ENCODE results near the gene GREB1L.
"Not testable (repeated sequence)": the region's sequence is repeated elsewhere in the genome, so short reads cannot be mapped to it uniquely, and the experiment has no call there.

Gene GREB1L

DNA sequence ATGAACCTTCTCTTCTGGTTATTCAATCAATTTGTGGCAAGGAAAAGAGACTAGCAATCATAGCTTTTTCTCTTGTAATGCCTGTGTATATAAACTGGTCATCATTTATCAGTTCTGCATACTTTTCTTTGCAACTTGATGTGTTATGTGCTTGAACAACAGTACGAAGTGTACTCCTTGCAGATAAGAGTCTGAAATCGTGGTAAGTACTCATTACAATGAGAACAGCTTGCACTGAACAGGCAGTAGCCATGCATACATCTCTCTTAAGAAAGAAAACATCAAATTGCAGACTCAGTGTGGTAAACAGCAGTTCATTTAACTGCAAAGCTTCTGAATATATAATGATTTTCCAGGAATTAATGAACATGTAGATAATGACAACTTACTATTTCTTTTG is 64.3 kb downstream of the GREB1L start:
- no peak for DNase-seq (ENCODE audit: low read depth in 2 of 2)

DNA sequence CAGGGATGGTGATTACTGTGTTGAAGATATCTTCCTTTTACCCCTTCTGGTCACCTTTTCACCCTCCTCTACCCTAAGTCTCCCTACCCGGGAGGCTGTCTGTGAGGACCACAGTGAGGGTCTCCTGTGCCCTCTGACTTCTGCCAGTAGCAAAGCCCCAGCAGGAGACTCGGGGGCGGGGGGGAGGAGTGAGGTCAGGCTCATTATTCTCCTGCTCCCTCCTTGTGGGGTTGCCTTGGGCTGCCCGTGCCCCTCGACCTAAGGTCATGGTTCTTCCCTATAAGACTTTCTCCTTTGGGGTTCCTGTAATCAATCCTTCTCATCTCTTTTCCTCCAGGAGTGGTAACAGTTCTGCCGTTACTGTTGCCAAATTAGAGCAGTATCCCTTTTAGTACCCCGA is 65.5 kb downstream of the GREB1L start:
- DNase-seq (ENCODE audit: low read depth in 2 of 2) = no peak

DNA sequence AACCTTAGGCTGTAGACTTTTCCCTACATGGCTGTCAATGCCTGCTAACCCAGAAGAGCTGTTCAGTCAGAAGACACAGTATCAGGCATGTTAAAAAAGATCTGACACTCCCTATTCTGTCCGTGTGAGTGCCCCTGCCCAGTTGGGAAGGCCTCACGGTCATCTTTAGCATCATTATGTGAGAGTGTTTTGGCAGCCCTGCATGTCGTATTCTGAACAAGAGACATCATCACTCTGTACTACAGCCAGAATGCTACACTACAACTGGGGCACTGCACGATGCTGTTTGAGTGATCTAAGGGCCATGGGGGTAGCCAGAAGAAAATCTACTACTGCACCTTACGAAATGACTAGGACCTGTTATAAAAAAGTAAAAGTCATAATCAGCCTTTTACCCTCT is 67.2 kb downstream of the GREB1L start:
- no peak for DNase-seq (ENCODE audit: low read depth in 2 of 2)

DNA sequence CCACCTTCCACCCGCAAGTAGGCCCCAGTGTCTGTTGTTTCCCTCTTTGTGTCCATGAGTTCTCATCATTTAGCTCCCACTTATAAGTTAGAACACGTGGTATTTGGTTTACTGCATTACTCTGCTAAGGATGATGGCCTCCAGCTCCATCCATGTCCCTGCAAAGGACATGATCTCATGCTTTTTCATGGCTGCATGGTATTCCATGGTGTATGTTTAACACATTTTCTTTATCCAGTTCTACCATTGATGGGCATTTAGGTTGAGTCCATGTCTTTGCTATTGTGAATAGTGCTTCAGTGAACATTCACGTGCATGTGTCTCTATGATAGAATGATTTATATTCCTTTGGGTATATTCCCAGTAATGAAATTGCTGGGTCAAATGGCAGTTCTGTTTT is 69.9 kb downstream of the GREB1L start:
- DNase-seq (ENCODE audit: low read depth in 2 of 2) = not testable (repeated sequence)

DNA sequence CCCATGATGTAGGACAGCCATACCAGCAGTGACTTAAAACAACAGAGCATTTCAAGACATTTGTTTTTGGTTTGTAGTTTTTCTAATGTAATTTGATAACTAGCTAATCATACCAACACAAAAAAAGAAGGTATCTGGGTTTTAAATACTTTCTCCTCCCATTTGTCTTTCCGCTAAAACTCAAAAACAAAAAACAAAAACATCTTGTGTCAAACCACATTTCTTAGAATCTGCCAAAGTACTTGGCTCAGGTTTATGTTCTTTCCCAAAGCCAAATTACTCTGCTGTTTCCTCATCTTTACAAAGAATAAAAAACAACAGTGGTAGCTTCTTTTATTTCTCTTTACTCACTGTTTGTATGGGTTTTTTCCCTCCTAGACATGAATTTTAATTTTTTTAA is 71.5 kb downstream of the GREB1L start:
- no peak for DNase-seq (ENCODE audit: low read depth in 2 of 2)

DNA sequence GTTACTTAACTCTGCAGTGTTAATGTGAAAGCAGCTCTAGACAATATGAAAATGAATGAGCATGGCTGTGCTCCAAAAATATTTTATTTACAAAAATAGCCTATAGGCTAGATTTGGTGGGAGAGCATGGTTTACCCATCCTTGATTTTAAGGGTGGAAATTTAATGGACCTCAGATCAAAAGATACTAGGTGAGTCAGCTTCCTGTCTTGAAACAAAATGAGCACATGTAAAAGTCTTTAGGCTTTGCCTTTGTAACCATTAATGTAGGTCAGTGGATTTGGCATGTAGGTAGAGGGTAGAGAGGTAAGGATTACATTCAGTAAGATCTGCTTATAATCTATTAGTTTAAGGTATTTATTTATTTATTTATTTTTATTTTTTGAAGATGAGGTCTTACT is 72.7 kb downstream of the GREB1L start:
- no peak for DNase-seq (ENCODE audit: low read depth in 2 of 2)

DNA sequence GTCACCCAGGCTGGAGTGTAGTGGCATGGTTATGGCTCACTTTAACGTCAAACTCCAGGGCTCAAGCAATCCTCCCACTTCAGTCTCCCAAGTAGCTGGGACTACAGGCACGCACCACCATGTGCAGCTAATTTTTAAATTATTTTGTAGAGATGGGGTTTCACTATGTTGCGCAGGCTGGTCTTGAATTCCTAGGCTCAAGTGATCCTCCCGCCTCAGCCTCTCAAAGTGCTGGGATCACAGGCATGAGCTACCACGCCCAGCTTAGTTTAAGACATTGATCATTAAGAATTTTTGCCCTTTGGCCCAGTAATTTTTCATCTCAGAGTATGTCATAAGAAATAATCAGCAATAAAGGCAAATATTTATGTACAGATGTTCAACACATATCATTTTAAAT is 73.1 kb downstream of the GREB1L start:
- DNase-seq (ENCODE audit: low read depth in 2 of 2) = not testable (repeated sequence)

DNA sequence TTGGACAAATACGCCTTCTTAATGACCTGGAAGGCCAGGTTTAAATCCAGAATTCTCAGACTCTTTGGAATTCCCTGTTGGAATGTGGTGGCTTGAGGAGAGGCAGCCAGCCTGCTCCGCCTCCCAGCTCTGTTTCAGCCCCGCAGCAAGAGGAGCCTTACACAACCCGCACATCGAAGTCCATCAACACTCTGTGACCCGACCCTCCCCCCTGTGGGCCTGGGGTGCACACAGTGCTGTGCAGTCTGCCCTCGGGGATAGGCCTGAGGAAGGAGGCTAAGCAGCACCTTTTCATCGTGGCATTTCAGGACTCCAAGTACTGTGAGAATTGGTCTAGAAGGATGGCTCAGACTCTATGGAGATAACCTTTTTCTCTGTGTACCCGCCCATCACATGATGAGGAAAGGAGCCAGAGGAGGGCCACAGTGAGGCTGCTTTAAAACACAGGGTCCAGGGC is 73.7 kb downstream of the GREB1L start:
- DNase-seq (ENCODE audit: low read depth in 2 of 2) = no peak

DNA sequence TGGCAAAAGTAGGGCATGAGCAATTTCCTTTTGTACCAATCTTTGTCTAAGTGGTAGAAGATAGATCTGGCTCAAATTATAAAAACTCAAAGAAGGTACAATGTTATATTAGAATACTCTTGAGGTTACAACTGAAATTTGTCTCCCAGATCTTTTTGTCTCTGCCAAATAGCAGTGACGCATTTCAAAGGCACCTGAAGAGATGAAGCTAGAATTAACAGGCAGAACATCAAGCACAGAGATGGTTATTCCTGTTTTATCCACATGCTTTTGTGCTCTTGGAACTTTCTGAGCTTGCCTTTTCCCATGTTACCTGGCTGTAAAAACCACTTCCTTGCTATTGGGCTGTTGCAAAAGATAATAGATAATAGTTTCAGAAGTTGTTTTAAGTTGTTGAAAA is 74.3 kb downstream of the GREB1L start:
- DNase-seq (ENCODE audit: low read depth in 2 of 2) = no peak

DNA sequence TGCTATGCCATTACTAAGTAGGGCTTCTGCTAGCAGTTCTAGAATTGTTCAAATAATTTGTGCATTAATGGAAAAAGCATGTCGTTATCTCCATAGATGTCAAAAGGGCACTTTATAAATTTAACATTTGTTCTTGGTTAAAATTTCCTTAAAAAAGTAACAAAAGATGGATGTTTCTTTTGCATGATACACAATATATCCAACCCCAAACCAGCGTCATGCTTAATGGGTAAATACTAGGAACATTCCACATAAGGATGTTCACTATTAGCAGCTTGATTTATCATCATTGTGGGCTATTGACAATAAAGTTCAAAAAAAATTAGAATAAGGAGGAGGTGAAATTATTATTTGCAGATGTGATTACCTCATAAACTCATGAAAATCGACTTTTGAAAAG is 79.7 kb downstream of the GREB1L start:
- DNase-seq (ENCODE audit: low read depth in 2 of 2) = no peak

DNA sequence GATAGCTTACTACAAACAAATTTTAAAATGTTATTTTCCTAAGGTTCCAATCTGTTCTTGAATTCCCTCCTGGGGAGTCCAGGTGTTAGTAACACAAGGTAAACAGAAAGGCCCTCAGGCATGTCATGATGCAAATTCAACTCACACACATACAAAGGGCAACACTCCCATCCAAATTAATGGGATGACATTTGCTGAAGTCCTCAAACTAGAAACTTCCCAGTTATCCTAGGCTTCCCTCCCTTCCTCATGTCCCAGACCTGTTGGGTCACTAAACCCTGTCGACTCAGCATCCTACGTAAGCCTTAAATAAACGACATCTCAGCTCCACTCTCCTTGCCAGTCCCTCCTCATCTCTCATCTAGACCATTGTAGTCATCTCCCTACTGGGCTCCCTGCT is 85.1 kb downstream of the GREB1L start:
- DNase-seq (ENCODE audit: low read depth in 2 of 2) = no peak

DNA sequence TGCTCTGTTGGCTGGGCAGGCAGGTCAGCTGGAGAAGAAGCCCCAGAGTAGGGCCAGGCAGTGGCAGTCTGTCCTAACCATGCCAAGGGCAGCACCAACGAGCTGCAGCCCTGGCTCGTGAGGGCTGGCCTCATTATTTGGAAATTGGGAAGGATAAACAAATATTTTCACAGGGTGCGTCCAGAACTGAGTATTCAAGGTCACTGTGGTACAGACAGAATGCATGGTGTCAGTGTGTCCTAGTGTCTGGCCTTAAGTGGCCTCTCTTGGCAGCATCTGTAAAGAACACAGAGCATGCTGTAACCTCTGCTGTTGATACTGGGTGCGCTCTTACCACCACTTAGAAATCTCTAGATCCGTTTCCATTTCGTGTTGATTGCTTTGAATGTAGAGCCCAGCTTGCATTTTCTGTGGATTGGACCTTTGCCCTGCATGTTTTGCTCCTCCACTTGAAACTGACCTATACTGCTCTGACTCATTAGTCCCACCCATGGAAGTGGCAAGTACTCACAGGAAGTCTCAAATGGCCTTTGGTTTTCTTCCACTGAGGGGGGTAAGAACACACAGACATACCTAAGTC is 88.2 kb downstream of the GREB1L start:
- DNase-seq (ENCODE audit: low read depth in 2 of 2) = no peak

DNA sequence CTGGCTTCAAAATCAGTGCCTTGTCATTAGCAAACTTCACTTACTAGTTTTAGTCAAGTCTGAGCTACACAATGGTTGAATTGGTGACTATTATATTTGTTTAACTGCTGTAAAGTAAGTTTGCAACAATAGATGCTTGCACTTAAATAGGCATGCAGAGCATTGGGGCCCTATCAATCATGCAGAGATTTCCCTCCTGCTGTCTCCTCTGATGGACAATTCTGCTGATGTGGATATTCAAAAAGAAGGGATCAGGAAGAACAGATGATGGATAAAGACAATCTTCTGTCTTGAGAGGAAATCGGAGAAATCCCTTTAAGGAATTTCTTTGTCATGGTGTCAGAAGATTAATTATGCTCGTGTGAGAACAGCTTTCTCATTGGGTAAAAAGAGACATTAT is 89.0 kb downstream of the GREB1L start:
- no peak for DNase-seq (ENCODE audit: low read depth in 2 of 2)

DNA sequence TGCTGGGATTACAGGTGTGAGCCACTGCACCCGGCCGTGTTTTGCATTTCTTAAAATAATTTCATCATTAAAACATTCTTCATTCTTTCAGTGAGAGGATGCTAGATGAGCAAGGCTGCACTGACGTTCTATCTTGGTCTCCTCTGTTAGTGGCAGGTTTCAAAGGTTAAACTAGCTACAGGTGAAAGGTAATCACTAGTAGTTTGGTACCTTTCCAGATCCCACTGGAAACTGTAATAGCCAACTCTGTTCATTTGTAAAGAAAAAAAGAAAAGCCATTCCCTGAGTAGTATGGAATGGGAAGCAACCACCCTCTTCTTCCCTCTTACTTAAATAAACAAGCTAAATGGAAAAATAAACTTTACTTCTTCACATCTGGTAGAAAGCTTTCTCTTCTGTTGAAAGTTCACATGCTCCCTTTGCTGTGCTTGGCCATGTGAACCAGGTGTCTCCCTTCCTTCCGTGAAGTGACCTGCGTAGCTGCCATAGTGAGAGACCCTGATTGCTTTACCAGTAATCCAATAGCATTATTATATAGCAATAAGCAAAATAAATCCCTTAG is 94.0 kb downstream of the GREB1L start:
- no peak for DNase-seq (ENCODE audit: low read depth in 2 of 2)

DNA sequence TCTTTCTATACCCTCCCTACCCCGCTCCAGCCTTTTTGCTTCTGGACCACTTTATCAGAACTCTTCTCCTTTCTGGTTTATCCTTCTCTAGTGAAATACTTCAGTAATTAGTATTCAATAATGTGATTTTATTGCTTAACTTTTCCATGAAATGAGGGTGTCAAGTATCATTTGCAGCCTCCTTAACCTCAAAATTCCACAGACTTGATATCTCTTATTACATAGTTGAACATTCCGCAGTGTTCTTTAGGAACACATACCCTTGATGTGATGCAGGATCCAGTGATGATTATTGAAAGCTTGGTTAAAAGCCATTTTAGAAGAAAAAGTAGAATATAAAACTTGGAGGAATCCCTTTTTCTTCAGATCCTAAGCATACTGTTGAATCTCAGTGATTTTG is 94.8 kb downstream of the GREB1L start:
- no peak for DNase-seq (ENCODE audit: low read depth in 2 of 2)

DNA sequence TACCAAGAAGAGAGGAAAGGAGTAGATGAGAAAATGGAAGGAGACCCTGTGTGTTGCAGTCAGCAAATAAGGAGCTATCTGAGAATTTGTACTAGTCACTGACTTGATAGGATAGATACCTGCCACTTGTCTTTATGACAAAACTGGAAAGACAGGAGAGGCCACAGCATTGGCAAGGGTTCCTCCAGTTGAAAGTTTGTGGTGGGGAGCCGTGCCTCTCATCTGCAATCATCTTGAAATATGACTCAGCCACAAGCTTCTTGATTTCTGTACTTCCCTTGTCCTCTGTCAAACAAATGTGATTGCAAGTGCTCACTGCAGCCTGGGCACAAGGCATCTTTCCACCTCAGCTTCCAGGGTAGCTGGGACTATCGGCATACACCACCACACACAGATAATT is 99.1 kb downstream of the GREB1L start:
- no peak for DNase-seq (ENCODE audit: low read depth in 2 of 2)

DNA sequence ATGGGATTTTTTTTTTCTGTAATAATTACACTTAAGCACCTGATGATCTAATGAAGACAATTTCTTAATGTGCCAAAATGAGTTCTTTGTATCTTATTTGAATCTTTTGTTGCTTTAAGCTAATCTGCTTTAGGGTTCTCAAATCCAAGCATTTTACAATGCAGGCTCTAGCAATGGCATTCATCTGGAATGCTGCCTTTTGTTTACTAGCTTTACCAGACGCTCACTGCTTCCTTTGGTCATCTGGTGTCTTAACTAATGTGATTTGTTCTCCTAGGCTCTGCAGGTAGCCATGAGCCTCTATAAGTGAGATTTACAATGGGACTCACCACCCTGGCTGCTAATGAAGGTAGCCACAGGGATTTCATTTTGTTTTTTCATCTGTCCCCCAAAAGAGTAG is 100.3 kb downstream of the GREB1L start:
- no peak for DNase-seq (ENCODE audit: low read depth in 2 of 2)

DNA sequence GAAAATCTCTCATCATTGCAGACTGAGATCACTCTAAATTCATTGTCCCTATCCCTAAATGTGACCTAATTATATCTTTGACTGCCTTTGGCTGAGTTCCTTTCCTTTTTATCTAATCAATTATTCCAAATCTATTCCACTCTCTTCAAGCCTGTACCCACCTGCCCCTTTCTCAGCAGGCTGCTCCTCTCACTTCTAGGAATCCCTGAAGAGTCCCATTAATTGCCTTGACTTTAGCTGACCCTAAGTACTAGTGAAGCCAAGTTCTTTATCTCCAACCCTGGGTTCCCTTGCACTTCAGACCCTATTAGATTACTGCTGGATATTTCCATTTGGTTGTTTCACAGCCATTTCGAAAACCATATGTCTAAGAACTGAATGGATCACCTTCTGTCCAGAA is 102.8 kb downstream of the GREB1L start:
- no peak for DNase-seq (ENCODE audit: low read depth in 2 of 2)

DNA sequence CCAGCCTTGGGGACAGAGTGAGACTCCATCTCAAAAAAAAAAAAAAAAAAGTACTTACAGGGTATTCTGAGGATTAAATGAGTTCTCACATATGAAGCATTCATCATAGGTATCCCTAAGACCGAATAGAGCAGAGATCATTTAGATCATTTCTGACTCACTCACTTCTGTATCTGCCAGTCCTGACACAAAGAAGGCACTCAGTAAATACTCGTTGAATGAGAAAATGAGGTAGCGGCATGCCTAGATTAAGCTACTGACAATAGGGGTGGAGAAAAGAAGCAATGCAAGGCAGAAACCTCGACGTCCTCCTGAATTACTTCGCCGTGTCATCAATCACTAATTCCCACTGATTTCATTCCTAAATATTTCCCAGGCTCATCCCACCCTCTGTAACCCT is 103.8 kb downstream of the GREB1L start:
- DNase-seq (ENCODE audit: low read depth in 2 of 2) = no peak

DNA sequence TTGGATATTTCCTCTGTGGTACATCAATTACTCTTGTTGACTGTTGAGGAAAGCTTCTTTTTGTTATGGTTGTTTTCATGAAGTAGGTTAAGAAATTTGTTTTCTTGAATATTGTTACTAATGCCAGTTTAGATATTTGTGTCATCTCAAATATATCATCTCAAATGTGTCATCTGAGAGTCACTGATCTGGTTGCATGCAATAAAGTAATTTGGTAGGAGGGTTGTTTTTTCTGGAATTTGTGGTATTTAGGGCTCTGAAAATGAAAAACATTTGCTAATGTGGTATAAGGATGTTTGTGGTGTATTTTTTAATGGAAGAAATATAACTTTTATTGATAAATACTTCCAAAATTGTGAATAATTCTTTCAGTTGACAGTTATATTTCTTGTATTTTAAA is 117.7 kb downstream of the GREB1L start:
- DNase-seq (ENCODE audit: low read depth in 2 of 2) = no peak

DNA sequence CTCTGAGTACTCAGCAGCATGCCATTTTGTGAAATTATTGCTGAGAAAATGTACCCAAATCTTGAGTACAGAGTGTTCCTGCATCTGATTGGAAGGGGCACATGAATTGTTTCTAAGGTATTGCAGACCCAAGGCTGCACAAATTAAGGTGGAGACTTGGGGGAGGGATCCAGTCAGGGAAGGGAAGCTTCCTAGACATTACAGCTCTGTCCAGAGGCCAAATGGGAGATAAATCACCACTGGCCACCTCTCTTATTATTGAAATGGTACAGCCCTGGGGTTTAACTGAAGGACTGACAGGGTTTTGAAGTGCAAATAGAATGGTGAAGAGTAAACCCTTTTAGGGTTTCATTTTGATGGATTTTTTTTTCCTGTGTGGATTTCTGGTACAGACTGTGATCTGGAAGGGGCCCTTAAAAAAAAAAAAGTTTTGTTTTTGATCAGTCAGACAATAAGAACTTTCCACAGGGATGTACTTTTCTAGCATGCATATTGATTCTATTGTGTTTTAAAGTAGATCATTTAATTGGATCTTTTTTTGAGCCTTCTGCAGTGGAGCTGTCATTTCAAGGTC is 119.4 kb downstream of the GREB1L start:
- no peak for DNase-seq (ENCODE audit: low read depth in 2 of 2)

DNA sequence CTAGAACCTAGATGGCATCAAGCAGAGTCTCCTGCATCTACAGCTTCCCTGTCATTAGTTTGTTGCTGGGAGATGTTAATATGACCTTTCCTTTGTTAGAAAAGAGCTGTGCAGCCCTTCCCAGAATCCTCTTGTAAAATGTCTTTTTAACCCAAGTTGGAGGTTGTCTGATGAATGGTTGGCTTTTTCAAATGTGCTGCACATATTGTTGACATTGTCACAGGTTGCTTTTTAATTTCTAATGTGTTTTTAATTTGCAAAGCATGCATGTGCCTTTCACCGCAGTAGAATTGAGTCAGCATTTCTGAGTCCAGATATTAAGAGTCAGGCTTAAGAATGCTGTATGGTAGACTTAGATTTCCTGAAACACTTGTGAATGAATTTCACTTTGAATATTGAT is 120.8 kb downstream of the GREB1L start:
- no peak for DNase-seq (ENCODE audit: low read depth in 2 of 2)

DNA sequence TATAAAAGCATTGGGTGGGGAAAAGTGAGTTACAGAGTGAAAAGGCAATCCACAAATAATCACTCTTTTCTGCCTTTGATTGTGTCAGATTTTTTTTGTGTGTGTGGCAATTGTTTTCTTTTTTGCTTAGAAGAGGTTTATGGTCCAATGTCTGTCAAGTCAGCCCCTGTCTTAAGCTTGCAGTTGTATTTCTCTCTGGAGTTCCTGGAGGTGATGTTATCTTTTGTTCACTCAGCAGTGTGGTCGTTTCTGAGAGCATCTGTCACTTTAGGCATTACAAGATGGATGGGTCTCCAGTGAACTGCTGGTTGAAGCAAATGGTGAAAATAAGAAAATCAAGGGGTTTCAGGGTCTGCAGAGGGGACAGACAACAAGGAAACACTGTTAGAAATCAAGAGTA is 121.3 kb downstream of the GREB1L start:
- DNase-seq (ENCODE audit: low read depth in 2 of 2) = no peak

DNA sequence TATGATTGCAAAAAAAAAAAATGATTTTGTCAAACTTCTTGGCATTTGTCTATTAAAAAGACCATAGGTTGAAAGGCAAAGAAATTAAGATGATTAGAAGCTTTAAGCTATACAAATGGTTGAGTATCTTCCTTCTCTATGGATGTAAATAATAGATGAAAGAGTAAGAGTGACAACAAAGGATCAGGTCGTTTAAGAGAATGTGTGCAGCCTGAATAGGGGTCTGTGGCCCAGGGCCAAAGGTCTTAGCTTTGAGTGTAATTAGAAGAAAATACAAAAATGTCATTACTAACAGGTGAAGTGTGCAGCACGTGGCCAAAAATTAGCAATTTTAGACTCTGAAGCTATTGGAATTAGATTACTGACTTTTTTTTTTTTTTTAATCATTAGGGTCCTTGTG is 122.4 kb downstream of the GREB1L start:
- no peak for DNase-seq (ENCODE audit: low read depth in 2 of 2)

Data from stimulated activated CD4-positive, alpha-beta T cell treated with anti-CD3 and anti-CD28 coated beads, Interleukin-12 subunit alpha, Interleukin-12 subunit beta, amount 100 ng/mL, for 24 hours (primary cell).